WTC11 (cell line): ENCODE measurements around the gene SLC46A2. TPM values are rescaled to one million over a fixed set of nuclear protein-coding genes. Genes with fewer than 3 reads are reported as not detected.

ENCODE experiments used
- ATAC-seq: fragments of 200-7000 bp; cut with Tn5 transposase; 2 replicates; pipeline ENCODE4 v1.10.0; 2021; ENCODE audit warnings: mild to moderate bottlenecking, moderate library complexity
- CTCF ChIA-PET: fragments of 300-600 bp; sonication (Branson Sonifier 250); formaldehyde crosslinking; loops from one replicate; lab custom pipeline; 2021; ENCODE audit warnings: antibody characterized with exemption; lab: Charles Lee
- POLR2A ChIA-PET: fragments of 350-600 bp; sonication (Branson Sonifier 250); formaldehyde crosslinking; loops from one replicate; lab custom pipeline; 2021; ENCODE audit warnings: antibody characterized with exemption; lab: Charles Lee
- DNase-seq: peaks from one replicate; pipeline ENCODE4 v3.0.0; 2021; ENCODE audit warnings: low spot score
- H3K27ac Mint-ChIP-seq: 2 replicates; pipeline ENCODE4 v1.8.0; 2021; ENCODE audit warnings: mixed read lengths
- H3K27me3 Mint-ChIP-seq: 2 replicates; pipeline ENCODE4 v1.8.0; 2021; ENCODE audit warnings: low read depth, mild to moderate bottlenecking, moderate library complexity, mixed read lengths
- H3K36me3 Mint-ChIP-seq: 2 replicates; pipeline ENCODE4 v1.8.0; 2021; ENCODE audit warnings: mixed read lengths
- H3K4me1 Mint-ChIP-seq: 2 replicates; pipeline ENCODE4 v1.8.0; 2022; ENCODE audit warnings: mixed read lengths
- H3K4me3 Mint-ChIP-seq: 2 replicates; pipeline ENCODE4 v1.8.0; 2021; ENCODE audit warnings: mild to moderate bottlenecking, moderate library complexity, mixed read lengths
- H3K9me3 Mint-ChIP-seq: 2 replicates; pipeline ENCODE4 v1.8.0; 2021; ENCODE audit warnings: mixed read lengths
- CDX4 ChIP-seq: fragments of 250-450 bp; sonication (Bioruptor Pico); IDR thresholded peaks from 2 replicates; pipeline ENCODE4 v1.9.0; 2021; ENCODE audit warnings: moderate library complexity, mild to moderate bottlenecking, inconsistent platforms, borderline replicate concordance
- CREM ChIP-seq: sonication (generic); formaldehyde crosslinking; IDR thresholded peaks from 2 replicates; pipeline ENCODE4 v1.8.1; 2022; ENCODE audit warnings: mild to moderate bottlenecking, missing genetic modification reagents, moderate library complexity
- E2F5 ChIP-seq: sonication (generic); formaldehyde crosslinking; IDR thresholded peaks from 2 replicates; pipeline ENCODE4 v1.8.1; 2022; ENCODE audit warnings: mild to moderate bottlenecking, moderate library complexity, missing genetic modification reagents
- ETV6 ChIP-seq: sonication (generic); formaldehyde crosslinking; IDR thresholded peaks from 2 replicates; pipeline ENCODE4 v1.8.1; 2022; ENCODE audit warnings: mild to moderate bottlenecking, missing genetic modification reagents
- GABPB1 ChIP-seq: sonication (generic); formaldehyde crosslinking; IDR thresholded peaks from 2 replicates; pipeline ENCODE4 v1.8.1; 2023; ENCODE audit warnings: mild to moderate bottlenecking, missing genetic modification reagents
- GRHL2 ChIP-seq: fragments of 250-450 bp; sonication (Bioruptor Pico); IDR thresholded peaks from 2 replicates; pipeline ENCODE4 v1.8.0; 2022; ENCODE audit warnings: mild to moderate bottlenecking, moderate library complexity; ENCODE audit not compliant: insufficient replicate concordance, severe bottlenecking
- GTF2I ChIP-seq: fragments of 250-450 bp; sonication (Bioruptor Pico); conservative IDR thresholded peaks from 2 replicates; pipeline ENCODE4 v1.4.0; 2021; ENCODE audit warnings: mild to moderate bottlenecking
- HMGXB4 ChIP-seq: sonication (generic); formaldehyde crosslinking; IDR thresholded peaks from 2 replicates; pipeline ENCODE4 v1.8.1; 2023; ENCODE audit warnings: mild to moderate bottlenecking, moderate library complexity, missing genetic modification reagents
- IRF1 ChIP-seq: sonication (generic); formaldehyde crosslinking; IDR thresholded peaks from 2 replicates; pipeline ENCODE4 v1.8.0; 2023; ENCODE audit warnings: missing genetic modification reagents
- MXD4 ChIP-seq: fragments of 250-450 bp; sonication (Bioruptor Pico); IDR thresholded peaks from 2 replicates; pipeline ENCODE4 v1.8.0; 2021; ENCODE audit warnings: mild to moderate bottlenecking, moderate library complexity, borderline replicate concordance
- NFE2L1 ChIP-seq: sonication (generic); formaldehyde crosslinking; IDR thresholded peaks from 2 replicates; pipeline ENCODE4 v1.8.1; 2023; ENCODE audit warnings: missing genetic modification reagents
- NR2C2 ChIP-seq: sonication (generic); formaldehyde crosslinking; IDR thresholded peaks from 2 replicates; pipeline ENCODE4 v1.8.0; 2022; ENCODE audit warnings: mild to moderate bottlenecking, missing genetic modification reagents
- RORB ChIP-seq: fragments of 250-450 bp; sonication (Bioruptor Pico); IDR thresholded peaks from 2 replicates; pipeline ENCODE4 v1.9.0; 2021; ENCODE audit warnings: mild to moderate bottlenecking
- SMAD3 ChIP-seq: sonication (generic); formaldehyde crosslinking; IDR thresholded peaks from 2 replicates; pipeline ENCODE4 v1.8.0; 2022; ENCODE audit warnings: missing genetic modification reagents, mild to moderate bottlenecking, borderline replicate concordance
- USF2 ChIP-seq: sonication (generic); formaldehyde crosslinking; IDR thresholded peaks from 2 replicates; pipeline ENCODE4 v1.8.1; 2023; ENCODE audit warnings: mild to moderate bottlenecking, missing genetic modification reagents, moderate library complexity
- ZNF121 ChIP-seq: sonication (generic); formaldehyde crosslinking; IDR thresholded peaks from 2 replicates; pipeline ENCODE4 v1.8.0; 2023; ENCODE audit warnings: missing genetic modification reagents
- ZNF232 ChIP-seq: sonication (generic); formaldehyde crosslinking; IDR thresholded peaks from 2 replicates; pipeline ENCODE4 v1.8.0; 2022; ENCODE audit warnings: mild to moderate bottlenecking, missing genetic modification reagents
- ZNF396 ChIP-seq: fragments of 250-450 bp; sonication (Bioruptor Pico); IDR thresholded peaks from 2 replicates; pipeline ENCODE4 v1.8.0; 2021; ENCODE audit warnings: mild to moderate bottlenecking, moderate library complexity, borderline replicate concordance
- total RNA-seq: library from RNA; stranded (reverse); gene quantifications from 3 replicates; pipeline ENCODE4 v1.2.3, GENCODE V29; 2021
- TF ChIP-seq, protein P1 (sequence below): fragments of 250-450 bp; sonication (Bioruptor Pico); conservative IDR thresholded peaks from 2 replicates; pipeline ENCODE4 v1.9.0; 2021; ENCODE audit warnings: mild to moderate bottlenecking
- TF ChIP-seq, protein P2 (sequence below): sonication (generic); formaldehyde crosslinking; conservative IDR thresholded peaks from 2 replicates; pipeline ENCODE4 v1.8.1; 2022; ENCODE audit warnings: mild to moderate bottlenecking, missing genetic modification reagents

Gene SLC46A2
- total RNA-seq, 1 experiment from 2014 or later = not detected

GRCh38 chr9:112856843-112857242 lies 33.8 kb downstream of the SLC46A2 start (continued):
- TF ChIP-seq, protein P1, sequence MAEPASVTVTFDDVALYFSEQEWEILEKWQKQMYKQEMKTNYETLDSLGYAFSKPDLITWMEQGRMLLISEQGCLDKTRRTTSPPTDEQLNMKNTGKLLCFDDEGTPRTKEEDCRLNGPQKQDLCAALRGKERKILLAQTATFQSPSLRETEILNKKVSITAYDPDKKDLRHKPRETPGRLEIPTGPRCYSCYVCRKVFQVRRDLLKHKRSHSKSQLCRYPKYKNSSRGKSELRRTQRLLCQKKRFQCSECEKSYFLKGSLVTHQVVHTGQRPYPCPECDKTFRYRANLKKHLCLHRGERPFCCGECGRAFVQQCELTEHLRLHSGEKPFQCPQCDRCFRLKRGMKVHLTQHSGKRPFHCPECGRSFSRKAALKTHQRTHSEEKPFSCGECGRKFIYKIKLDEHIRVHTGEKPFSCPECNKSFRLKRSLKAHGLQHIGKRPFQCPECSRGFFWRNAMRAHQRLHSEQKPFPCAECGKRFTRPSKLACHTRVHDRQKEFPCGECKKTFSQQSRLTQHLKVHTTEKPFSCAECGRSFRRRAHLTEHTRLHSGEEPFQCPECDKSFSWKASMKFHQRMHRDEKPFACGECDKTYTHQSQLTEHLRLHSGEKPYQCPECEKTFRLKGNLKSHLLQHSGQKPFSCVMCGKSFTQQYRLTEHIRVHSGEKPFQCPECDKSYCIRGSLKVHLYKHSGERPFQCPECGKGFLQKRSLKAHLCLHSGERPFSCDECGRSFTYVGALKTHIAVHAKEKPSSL = no peak
- TF ChIP-seq NR2C2 (CRISPR knock-in tag) (no peak), ETV6 (CRISPR knock-in tag) (no peak), CREM (CRISPR knock-in tag) (no peak), ZNF232 (no peak)

DNA sequence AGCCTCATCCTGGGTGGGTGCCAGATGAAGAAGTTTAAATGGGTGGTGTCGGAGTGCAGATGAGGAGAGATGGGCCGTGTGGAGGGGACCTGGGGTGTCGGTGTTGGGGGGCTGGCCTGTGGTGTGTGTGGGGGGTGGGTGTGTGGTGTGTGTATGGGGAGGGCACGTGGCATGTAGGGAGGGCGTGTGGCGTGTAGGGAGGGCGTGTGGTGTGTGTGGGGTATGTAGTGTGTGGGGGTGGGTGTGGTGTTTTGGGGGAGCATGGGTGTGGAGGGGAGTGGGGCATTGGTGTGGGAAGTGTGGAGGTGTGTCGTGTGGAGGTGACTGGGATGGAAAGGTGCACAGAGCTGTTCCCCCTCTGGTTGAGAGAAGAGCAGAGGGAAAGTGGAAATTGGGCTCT lies 34.5 kb downstream of the SLC46A2 start:
- ChIA-PET POLR2A (no interaction called here), CTCF (interaction anchor here (2.3 to 2.6 kb wide), 2 partner anchors 31 to 47 kb away, joined by 6 to 10 read pairs; no protein-coding TSS in a partner anchor)
- peaks cover 20% of the 10 kb centered on the region for H3K36me3 Mint-ChIP-seq
- DNase-seq = no peak
- no peak for ATAC-seq
- H3K4me3 Mint-ChIP-seq = no peak overlapping the region
- H3K4me1 Mint-ChIP-seq = peaks cover 6% of the 10 kb centered on the region
- H3K27ac Mint-ChIP-seq = no peak overlapping the region
- no peaks in the 10 kb centered on the region for H3K27me3 Mint-ChIP-seq
- H3K9me3 Mint-ChIP-seq = peaks cover 7% of the 10 kb centered on the region; the same call in 1 of the 2 replicates
- no peak for TF ChIP-seq MXD4 (CRISPR knock-in tag)
- TF ChIP-seq GTF2I (CRISPR knock-in tag) = no peak
- TF ChIP-seq IRF1 (CRISPR knock-in tag) = no peak
- no peak for TF ChIP-seq NFE2L1 (CRISPR knock-in tag)
- no peak for TF ChIP-seq RORB
- TF ChIP-seq CDX4 = no peak
- no peak for TF ChIP-seq HMGXB4 (CRISPR knock-in tag)
- TF ChIP-seq GRHL2 (CRISPR knock-in tag) = no peak
- no peak for TF ChIP-seq ZNF396 (CRISPR knock-in tag)
- TF ChIP-seq, protein P2, sequence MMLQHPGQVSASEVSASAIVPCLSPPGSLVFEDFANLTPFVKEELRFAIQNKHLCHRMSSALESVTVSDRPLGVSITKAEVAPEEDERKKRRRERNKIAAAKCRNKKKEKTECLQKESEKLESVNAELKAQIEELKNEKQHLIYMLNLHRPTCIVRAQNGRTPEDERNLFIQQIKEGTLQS = no peak
- TF ChIP-seq GABPB1 (CRISPR knock-in tag) = no peak
- no peak for TF ChIP-seq E2F5 (CRISPR knock-in tag)
- no peak for TF ChIP-seq ZNF121
- no peak for TF ChIP-seq SMAD3 (CRISPR knock-in tag)
- TF ChIP-seq USF2 = no peak
